AG04450 (cell line): ENCODE results near the gene AURKA. TPM values are rescaled to one million over a fixed set of nuclear protein-coding genes. Genes with fewer than 3 reads are reported as not detected.

Experiments used
- CTCF ChIA-PET: fragments of 300-600, 350-600 bp; formaldehyde crosslinking; extraction: SDS; loops from one replicate; lab custom pipeline; 2022; ENCODE audit warnings: antibody characterized with exemption, inconsistent platforms; lab: Charles Lee
- POLR2A ChIA-PET: fragments of 350-600 bp; formaldehyde crosslinking; extraction: SDS; loops from one replicate; lab custom pipeline; 2021; ENCODE audit warnings: antibody characterized with exemption, inconsistent platforms; lab: Yijun Ruan, JAX
- DNase-seq: peaks from one replicate; pipeline ENCODE4 v3.0.0-alpha.2; 2011; ENCODE audit warnings: low read depth, low spot score
- H3K27ac ChIP-seq: one replicate; pipeline ENCODE4 v1.5.1; 2012; ENCODE audit warnings: low read depth, low read length, control low read depth
- H3K27me3 ChIP-seq: one replicate; pipeline ENCODE4 v1.6.0; 2012; ENCODE audit warnings: low read length; ENCODE audit not compliant: control insufficient read depth, insufficient read depth
- H3K4me3 ChIP-seq: 2 replicates; pipeline ENCODE4 v1.5.1; 2011; ENCODE audit warnings: mild to moderate bottlenecking, low read depth, low read length, control low read depth
- H3K9me3 ChIP-seq: 2 replicates; pipeline ENCODE4 v1.5.1; 2012; ENCODE audit warnings: low read length; ENCODE audit not compliant: control insufficient read depth, insufficient read depth
- CTCF ChIP-seq: IDR thresholded peaks from 2 replicates; pipeline ENCODE4 v1.5.1; 2011; ENCODE audit warnings: low read depth, low read length, control low read depth, inconsistent platforms
- polyA plus RNA-seq: library from polyadenylated mRNA; depleted of rRNA; stranded (reverse); fragments of >200 nt; gene quantifications from 2 replicates; pipeline ENCODE4 v1.2.3, GENCODE V29; 2011

The AURKA gene
- polyA plus RNA-seq, 1 experiment: 31.0 TPM

- CTCF ChIA-PET: no interaction called here
- POLR2A ChIA-PET: interaction anchor here (1.3 to 4.6 kb wide), 5 partner anchors 8 to 21 kb away, joined by 3 to 52 read pairs (median 6); partner anchors contain the start of gene CASS4
- TF ChIP-seq CTCF: no peak
- Histone ChIP-seq H3K9me3 (no peaks in the 10 kb centered on the region), H3K4me3 (no peak overlapping the region), H3K27ac (peak overlapping the region; percentile 70), H3K27me3 (no peaks in the 10 kb centered on the region)
- DNase-seq: no peak
Measured at GRCh38 chr20:56430957-56431356, 38.9 kb upstream of the AURKA start.

GRCh38 chr20:56430461-56430860 is 38.4 kb upstream of the AURKA start:
- DNase-seq: no peak
- ChIA-PET POLR2A (interaction anchor here (0.8 to 4.6 kb wide), 6 partner anchors 9 to 38 kb away, joined by 3 to 52 read pairs (median 6); partner anchors contain the start of genes AURKA, CASS4 and CSTF1), CTCF (no interaction called here)
- Histone ChIP-seq H3K27me3 (no peaks in the 10 kb centered on the region), H3K4me3 (no peak overlapping the region), H3K27ac (peak overlapping the region; percentile 91), H3K9me3 (no peaks in the 10 kb centered on the region)
- TF ChIP-seq CTCF: no peak

DNA sequence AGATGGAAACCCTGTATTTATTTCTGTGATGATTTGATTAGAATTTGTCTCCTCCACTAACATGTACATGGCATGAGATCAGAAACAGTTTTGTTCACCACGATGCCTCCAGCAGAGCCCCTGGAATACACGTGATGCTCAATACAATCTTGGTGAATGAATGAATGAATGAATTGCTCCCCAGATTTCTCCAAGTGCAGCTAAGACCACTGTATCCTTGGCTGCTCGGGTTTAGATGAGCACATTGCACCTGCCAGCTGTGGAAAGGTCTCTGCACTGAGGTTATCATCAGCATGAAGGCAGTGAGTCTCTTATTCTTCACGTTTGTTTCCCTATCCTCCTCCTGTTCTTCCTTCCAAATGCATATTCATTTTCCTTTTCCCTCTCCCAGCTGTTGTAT is 37.9 kb upstream of the AURKA start:
- Histone ChIP-seq H3K9me3 (no peaks in the 10 kb centered on the region), H3K4me3 (no peak overlapping the region), H3K27ac (peak overlapping the region; percentile 91), H3K27me3 (no peaks in the 10 kb centered on the region)
- ChIA-PET POLR2A (interaction anchor here (0.8 to 4.6 kb wide), 6 partner anchors 9 to 38 kb away, joined by 3 to 52 read pairs (median 6); partner anchors contain the start of genes AURKA, CASS4 and CSTF1), CTCF (no interaction called here)
- DNase-seq: no peak
- TF ChIP-seq CTCF: no peak

GRCh38 chr20:56429502-56429901 is 37.5 kb upstream of the AURKA start:
- POLR2A ChIA-PET: interaction anchor here (0.8 to 4.6 kb wide), 7 partner anchors 9 to 36 kb away, joined by 3 to 52 read pairs (median 4); partner anchors contain the start of gene CASS4
- Histone ChIP-seq H3K27ac (peak overlapping the region; percentile 91), H3K9me3 (no peaks in the 10 kb centered on the region), H3K4me3 (no peak overlapping the region), H3K27me3 (no peaks in the 10 kb centered on the region)
- DNase-seq: no peak
- no peak for TF ChIP-seq CTCF
- CTCF ChIA-PET: interaction anchor here (0.7 kb wide), 1 partner anchor 13 kb away, joined by 7 read pairs; no protein-coding TSS in a partner anchor

GRCh38 chr20:56428881-56429280 is 36.9 kb upstream of the AURKA start:
- TF ChIP-seq CTCF: no peak
- Histone ChIP-seq H3K4me3 (0 out of 2 replicates have a peak overlapping the region, but pooled peaks have one; percentile 1), H3K9me3 (no peaks in the 10 kb centered on the region), H3K27ac (peak overlapping the region; percentile 91), H3K27me3 (no peaks in the 10 kb centered on the region)
- DNase-seq: no peak
- POLR2A ChIA-PET: interaction anchor here (0.8 to 4.6 kb wide), 6 partner anchors 10 to 35 kb away, joined by 3 to 52 read pairs (median 4); partner anchors contain the start of gene CASS4
- CTCF ChIA-PET: interaction anchor here (0.7 kb wide), 1 partner anchor 14 kb away, joined by 7 read pairs; no protein-coding TSS in a partner anchor
